ENCODE measurements around the gene MYO5B. TPM values are rescaled to one million over a fixed set of nuclear protein-coding genes. Genes with fewer than 3 reads are reported as not detected.

The MYO5B gene
- total RNA-seq, 1 donor from 2014 or later = 0.20 TPM

GRCh38 chr18:50189160-50189559 lies 5.8 kb downstream of the MYO5B start:
- no peak for DNase-seq (ENCODE audit: low read depth, low spot score)

- DNase-seq (ENCODE audit: low read depth, low spot score) = no peak
These were observed 6.3 kb downstream of the MYO5B start for GRCh38 chr18:50188652-50189051.

- no peak for DNase-seq (ENCODE audit: low read depth, low spot score)
These were observed 7.3 kb downstream of the MYO5B start for GRCh38 chr18:50187659-50188058.

GRCh38 chr18:50186385-50186784 lies 8.6 kb downstream of the MYO5B start:
- no peak for DNase-seq (ENCODE audit: low read depth, low spot score)

- DNase-seq (ENCODE audit: low read depth, low spot score) = no peak
These were observed 11.4 kb downstream of the MYO5B start for GRCh38 chr18:50183556-50183955.

GRCh38 chr18:50182511-50182910 lies 12.4 kb downstream of the MYO5B start:
- DNase-seq (ENCODE audit: low read depth, low spot score) = no peak

- DNase-seq (ENCODE audit: low read depth, low spot score) = no peak
These were observed 13.4 kb downstream of the MYO5B start for GRCh38 chr18:50181590-50181989.

GRCh38 chr18:50179465-50179864 lies 15.5 kb downstream of the MYO5B start:
- DNase-seq (ENCODE audit: low read depth, low spot score) = no peak

- DNase-seq (ENCODE audit: low read depth, low spot score) = no peak
These were observed 17.5 kb downstream of the MYO5B start for GRCh38 chr18:50177294-50177992.

GRCh38 chr18:50172367-50172766 lies 22.6 kb downstream of the MYO5B start:
- no peak for DNase-seq (ENCODE audit: low read depth, low spot score)

GRCh38 chr18:50171406-50171805 lies 23.5 kb downstream of the MYO5B start:
- no peak for DNase-seq (ENCODE audit: low read depth, low spot score)

GRCh38 chr18:50170004-50170403 lies 24.9 kb downstream of the MYO5B start:
- no peak for DNase-seq (ENCODE audit: low read depth, low spot score)

- no peak for DNase-seq (ENCODE audit: low read depth, low spot score)
These were observed 25.8 kb downstream of the MYO5B start for GRCh38 chr18:50169149-50169548.

- no peak for DNase-seq (ENCODE audit: low read depth, low spot score)
These were observed 27.0 kb downstream of the MYO5B start for GRCh38 chr18:50167966-50168365.

- no peak for DNase-seq (ENCODE audit: low read depth, low spot score)
These were observed 28.0 kb downstream of the MYO5B start for GRCh38 chr18:50166901-50167300.

GRCh38 chr18:50163505-50163904 lies 31.4 kb downstream of the MYO5B start:
- no peak for DNase-seq (ENCODE audit: low read depth, low spot score)

- no peak for DNase-seq (ENCODE audit: low read depth, low spot score)
These were observed 32.3 kb downstream of the MYO5B start for GRCh38 chr18:50162486-50163304.

- DNase-seq (ENCODE audit: low read depth, low spot score) = no peak
These were observed 33.2 kb downstream of the MYO5B start for GRCh38 chr18:50161597-50162205.

GRCh38 chr18:50159654-50160046 lies 35.3 kb downstream of the MYO5B start:
- DNase-seq (ENCODE audit: low read depth, low spot score) = no peak

- DNase-seq (ENCODE audit: low read depth, low spot score) = no peak
These were observed 35.9 kb downstream of the MYO5B start for GRCh38 chr18:50158866-50159653.

GRCh38 chr18:50155406-50155805 lies 39.5 kb downstream of the MYO5B start:
- no peak for DNase-seq (ENCODE audit: low read depth, low spot score)

GRCh38 chr18:50154420-50154819 lies 40.5 kb downstream of the MYO5B start:
- no peak for DNase-seq (ENCODE audit: low read depth, low spot score)
